HL-60/S4 treated with phorbol 12-myristate 13-acetate at 8.2 ng/mL for 4 days and 3 days (cell line): ENCODE measurements around the gene SLC16A10.
"Not testable (repeated sequence)": the region's sequence is repeated elsewhere in the genome, so short reads cannot be mapped to it uniquely, and the experiment has no call there.

Experiments
- in situ Hi-C: fragments of 300-500 bp; cut with MboI; formaldehyde crosslinking; loops from 2 replicates; pipeline ENCODE4 v1.15.0; 2022; ENCODE audit warnings: low sequenced_read_pairs

Gene SLC16A10

GRCh38 chr6:111080698-111081097, 6.6 kb upstream of the SLC16A10 start:
- in situ Hi-C loops: no loop called here

- in situ Hi-C loops: no loop called here
Measured at GRCh38 chr6:111086685-111087084, 618 bp upstream of the SLC16A10 start.

- in situ Hi-C loops: no loop called here
Measured at GRCh38 chr6:111087871-111088667, 766 bp downstream of the SLC16A10 start.

- in situ Hi-C loops: no loop called here
Measured at GRCh38 chr6:111088668-111089003, 1.3 kb downstream of the SLC16A10 start.

GRCh38 chr6:111090766-111091165, 3.5 kb downstream of the SLC16A10 start:
- in situ Hi-C loops: no loop called here

GRCh38 chr6:111091987-111092386, 4.7 kb downstream of the SLC16A10 start:
- in situ Hi-C loops: no loop called here

GRCh38 chr6:111095488-111095887, 8.2 kb downstream of the SLC16A10 start:
- in situ Hi-C loops: not testable (repeated sequence)

GRCh38 chr6:111096246-111096645, 8.9 kb downstream of the SLC16A10 start:
- in situ Hi-C loops: no loop called here

- in situ Hi-C loops: no loop called here
Measured at GRCh38 chr6:111098597-111098996, 11.3 kb downstream of the SLC16A10 start.

- in situ Hi-C loops: no loop called here
Measured at GRCh38 chr6:111101987-111102386, 14.7 kb downstream of the SLC16A10 start.

- in situ Hi-C loops: no loop called here
Measured at GRCh38 chr6:111105578-111105977, 18.3 kb downstream of the SLC16A10 start.

GRCh38 chr6:111107589-111107988, 20.3 kb downstream of the SLC16A10 start:
- in situ Hi-C loops: no loop called here

GRCh38 chr6:111110036-111110435, 22.7 kb downstream of the SLC16A10 start:
- in situ Hi-C loops: no loop called here

- in situ Hi-C loops: no loop called here
Measured at GRCh38 chr6:111113336-111114086, 26.2 kb downstream of the SLC16A10 start.

- in situ Hi-C loops: no loop called here
Measured at GRCh38 chr6:111114087-111114443, 26.8 kb downstream of the SLC16A10 start.

GRCh38 chr6:111114482-111114881, 27.2 kb downstream of the SLC16A10 start:
- in situ Hi-C loops: no loop called here

- in situ Hi-C loops: no loop called here
Measured at GRCh38 chr6:111118826-111119225, 31.5 kb downstream of the SLC16A10 start.

GRCh38 chr6:111119571-111120329, 32.4 kb downstream of the SLC16A10 start:
- in situ Hi-C loops: no loop called here

- in situ Hi-C loops: no loop called here
Measured at GRCh38 chr6:111121789-111122350, 34.6 kb downstream of the SLC16A10 start.

GRCh38 chr6:111122458-111123286, 35.4 kb downstream of the SLC16A10 start:
- in situ Hi-C loops: no loop called here
